Smooth muscle cell (in vitro differentiated cells): ENCODE results near the gene NKX2-1. TPM values are rescaled to one million over a fixed set of nuclear protein-coding genes. Genes with fewer than 3 reads are reported as not detected.
A peak's percentile ranks its signal among the peaks of the same experiment; 100 is the strongest.

Experiments
- DNase-seq: peaks from one replicate; lab custom pipeline; 2025; ENCODE audit not compliant: unreplicated experiment; lab: John Stamatoyannopoulos, UW
- H2AFZ ChIP-seq: fragments of 200-600 bp; sonication (generic); 2 replicates; pipeline ENCODE4 v1.6.0; 2016; ENCODE audit warnings: antibody characterized with exemption, low read depth, mild to moderate bottlenecking
- H3F3A ChIP-seq: fragments of 200-600 bp; sonication (generic); 2 replicates; pipeline ENCODE4 v1.6.0; 2017; ENCODE audit warnings: antibody characterized with exemption, low read depth
- H3K27ac ChIP-seq: fragments of 200-600 bp; sonication (generic); 2 replicates; pipeline ENCODE4 v1.5.1; 2016; ENCODE audit warnings: low read depth, mild to moderate bottlenecking
- H3K27me3 ChIP-seq: fragments of 200-600 bp; sonication (generic); 2 replicates; pipeline ENCODE4 v1.6.1; 2016; ENCODE audit warnings: low read depth, mild to moderate bottlenecking
- H3K36me3 ChIP-seq: fragments of 200-600 bp; sonication (generic); 2 replicates; pipeline ENCODE4 v1.5.1; 2016; ENCODE audit warnings: low read depth
- H3K4me1 ChIP-seq: fragments of 200-600 bp; sonication (generic); 2 replicates; pipeline ENCODE4 v1.5.1; 2016; ENCODE audit warnings: low read depth
- H3K4me2 ChIP-seq: fragments of 200-600 bp; sonication (generic); 2 replicates; pipeline ENCODE4 v1.6.0; 2016; ENCODE audit warnings: mild to moderate bottlenecking
- H3K4me3 ChIP-seq: fragments of 200-600 bp; sonication (generic); 2 replicates; pipeline ENCODE4 v1.5.1; 2016; ENCODE audit warnings: mild to moderate bottlenecking
- H3K79me2 ChIP-seq: fragments of 200-600 bp; sonication (generic); 2 replicates; pipeline ENCODE4 v1.6.0; 2016; ENCODE audit warnings: low read depth, mild to moderate bottlenecking
- H3K9ac ChIP-seq: fragments of 200-600 bp; sonication (generic); 2 replicates; pipeline ENCODE4 v1.6.0; 2016; ENCODE audit warnings: low read depth
- H3K9me3 ChIP-seq: fragments of 200-600 bp; sonication (generic); replicated peaks from 2 replicates; pipeline ENCODE4 v1.5.1; 2016; ENCODE audit warnings: low read depth
- H4K20me1 ChIP-seq: fragments of 200-600 bp; sonication (generic); 2 replicates; pipeline ENCODE4 v1.6.0; 2016; ENCODE audit warnings: low read depth
- WGBS: methylation state at CpG from one replicate; pipeline ENCODE4 v1.1.7; 2016; ENCODE audit warnings: low lambda C conversion rate; 5-methylcytosine and 5-hydroxymethylcytosine counted together
- polyA plus RNA-seq: library from polyadenylated mRNA; unstranded; fragments of >200 nt; fragmentation: Nextera tagmentation; extraction: Ambion mirVana; gene quantifications from 2 replicates; pipeline ENCODE4 v1.2.1, GENCODE V29; 2016
- total RNA-seq: library from RNA; depleted of rRNA; stranded (reverse); fragments of >200 nt; gene quantifications from 2 replicates; pipeline ENCODE4 v1.2.3, GENCODE V29; 2014
- TF ChIP-seq, protein P1 (sequence below): fragments of 200-600 bp; sonication (generic); IDR thresholded peaks from 2 replicates; pipeline ENCODE4 v1.5.1; 2017; ENCODE audit warnings: borderline replicate concordance, mild to moderate bottlenecking, antibody characterized with exemption; ENCODE audit not compliant: insufficient read depth, poor library complexity, severe bottlenecking

Gene NKX2-1
- not detected in 2 replicates for total RNA-seq
- not detected in 2 replicates for polyA plus RNA-seq

DNA sequence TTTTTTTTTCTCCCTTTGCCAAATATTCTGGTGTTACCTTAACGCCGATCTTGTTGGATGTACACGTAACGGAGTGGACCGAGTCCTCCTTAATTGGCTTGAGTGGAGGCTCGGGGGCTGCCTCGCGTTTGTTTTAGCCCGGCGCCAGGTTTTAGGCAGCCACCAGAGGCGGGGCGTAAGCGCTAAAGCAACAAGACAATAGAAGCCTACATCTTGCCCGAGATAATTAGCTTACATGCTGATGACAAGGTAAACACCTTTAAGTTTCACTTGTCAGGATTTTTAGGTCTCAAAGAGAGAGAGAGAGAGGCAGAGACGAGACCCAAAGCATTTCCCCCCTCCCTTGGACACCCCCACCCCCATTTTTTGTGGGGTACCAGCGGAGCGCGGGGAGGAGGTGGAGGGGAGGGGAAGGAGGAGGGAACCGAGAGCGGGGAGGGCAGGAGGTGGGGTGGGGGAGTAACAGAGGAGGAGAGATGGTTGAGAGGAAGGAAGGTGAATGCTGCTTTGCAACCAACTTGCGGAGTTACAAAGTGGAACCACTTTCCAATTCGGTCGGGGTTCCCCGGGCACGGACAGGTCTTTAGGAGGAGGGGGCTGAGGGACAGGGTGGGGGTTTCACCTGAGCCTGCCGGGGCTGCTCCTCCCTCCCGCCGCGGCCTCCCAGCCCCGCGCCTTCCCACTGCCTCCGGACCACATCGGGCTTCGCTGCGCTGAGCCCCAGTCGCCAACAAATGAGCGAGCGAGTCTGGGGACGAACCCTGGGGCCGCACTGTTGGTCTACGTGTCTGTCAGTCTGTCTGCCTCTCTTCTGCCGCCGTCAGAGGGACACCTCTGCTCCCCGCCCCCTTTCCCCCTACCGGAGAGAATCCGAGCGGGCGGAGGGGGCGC, at the start of gene NKX2-1:
TSS of gene NKX2-1 (minus strand) at position 802 of the 891 bp plus-strand sequence. CDS start at position 699, 103 bp downstream.
- H3K4me1 ChIP-seq, result peaks cover 22% of the 10 kb centered on the region
- no peaks in the 10 kb centered on the region for H3K79me2 ChIP-seq
- no peaks in the 10 kb centered on the region for H3K36me3 ChIP-seq
- 4% methylated on average over 42 of the region's 49 CpGs for WGBS
- H4K20me1 ChIP-seq, result no peaks in the 10 kb centered on the region
- no peak within 1 kb of the TSS for H3K27ac ChIP-seq
- DNase-seq, result no peak
- no peak within 1 kb of the TSS for H3K9ac ChIP-seq
- H2AFZ ChIP-seq, result no peak within 1 kb of the TSS
- H3K4me3 ChIP-seq, result peak within 1 kb of the TSS; percentile 32
- no peaks in the 10 kb centered on the region for H3F3A ChIP-seq
- TF ChIP-seq, protein P1, sequence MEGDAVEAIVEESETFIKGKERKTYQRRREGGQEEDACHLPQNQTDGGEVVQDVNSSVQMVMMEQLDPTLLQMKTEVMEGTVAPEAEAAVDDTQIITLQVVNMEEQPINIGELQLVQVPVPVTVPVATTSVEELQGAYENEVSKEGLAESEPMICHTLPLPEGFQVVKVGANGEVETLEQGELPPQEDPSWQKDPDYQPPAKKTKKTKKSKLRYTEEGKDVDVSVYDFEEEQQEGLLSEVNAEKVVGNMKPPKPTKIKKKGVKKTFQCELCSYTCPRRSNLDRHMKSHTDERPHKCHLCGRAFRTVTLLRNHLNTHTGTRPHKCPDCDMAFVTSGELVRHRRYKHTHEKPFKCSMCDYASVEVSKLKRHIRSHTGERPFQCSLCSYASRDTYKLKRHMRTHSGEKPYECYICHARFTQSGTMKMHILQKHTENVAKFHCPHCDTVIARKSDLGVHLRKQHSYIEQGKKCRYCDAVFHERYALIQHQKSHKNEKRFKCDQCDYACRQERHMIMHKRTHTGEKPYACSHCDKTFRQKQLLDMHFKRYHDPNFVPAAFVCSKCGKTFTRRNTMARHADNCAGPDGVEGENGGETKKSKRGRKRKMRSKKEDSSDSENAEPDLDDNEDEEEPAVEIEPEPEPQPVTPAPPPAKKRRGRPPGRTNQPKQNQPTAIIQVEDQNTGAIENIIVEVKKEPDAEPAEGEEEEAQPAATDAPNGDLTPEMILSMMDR, result no peak
- H3K9me3 ChIP-seq, result no peaks in the 10 kb centered on the region
- peaks cover 100% of the 10 kb centered on the region for H3K27me3 ChIP-seq
- H3K4me2 ChIP-seq, result peak within 1 kb of the TSS; percentile 78

DNA sequence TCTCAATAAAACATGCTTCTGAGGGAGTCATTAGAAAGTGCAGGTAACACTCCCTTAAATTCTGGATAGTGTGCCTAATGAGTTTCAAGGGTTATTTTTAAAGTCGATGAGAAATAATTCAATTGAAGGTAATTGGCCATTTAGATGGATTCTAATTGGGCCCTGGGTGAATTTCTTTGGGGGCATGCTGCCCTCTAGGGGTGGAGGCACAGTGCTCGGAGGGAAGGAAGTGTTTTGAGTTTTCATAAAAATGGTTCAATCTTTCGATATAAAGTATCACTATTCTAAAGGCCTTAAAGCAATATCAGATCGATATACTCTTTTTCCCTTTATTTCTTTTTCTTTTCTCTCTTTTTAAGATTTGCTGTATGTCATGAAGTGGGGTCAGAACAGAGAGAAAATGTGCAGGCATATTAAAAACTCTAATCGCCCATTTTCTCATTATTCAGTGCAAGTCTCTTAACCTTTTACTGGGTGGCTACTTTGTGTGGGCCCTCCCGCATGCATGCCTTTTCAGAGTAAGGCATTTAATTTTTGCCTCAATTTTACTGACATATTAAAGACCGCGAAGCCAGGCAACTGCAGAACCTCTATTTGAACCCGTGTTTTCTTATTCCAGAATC, 36.9 kb upstream of the NKX2-1 start:
- DNase-seq, result no peak
- no peak overlapping the region for H2AFZ ChIP-seq
- no peak overlapping the region for H3K9ac ChIP-seq
- H3K27ac ChIP-seq, result no peak overlapping the region
- H3K4me1 ChIP-seq, result no peaks in the 10 kb centered on the region
- H3K4me2 ChIP-seq, result no peak overlapping the region
- no peaks in the 10 kb centered on the region for H4K20me1 ChIP-seq
- no peaks in the 10 kb centered on the region for H3F3A ChIP-seq
- H3K9me3 ChIP-seq, result no peaks in the 10 kb centered on the region
- peaks cover 27% of the 10 kb centered on the region for H3K27me3 ChIP-seq
- 68% methylated on average over 9 of the region's 9 CpGs for WGBS
- no peaks in the 10 kb centered on the region for H3K36me3 ChIP-seq
- TF ChIP-seq, protein P1, result peak; percentile 77
- no peak overlapping the region for H3K4me3 ChIP-seq
- no peaks in the 10 kb centered on the region for H3K79me2 ChIP-seq

DNA sequence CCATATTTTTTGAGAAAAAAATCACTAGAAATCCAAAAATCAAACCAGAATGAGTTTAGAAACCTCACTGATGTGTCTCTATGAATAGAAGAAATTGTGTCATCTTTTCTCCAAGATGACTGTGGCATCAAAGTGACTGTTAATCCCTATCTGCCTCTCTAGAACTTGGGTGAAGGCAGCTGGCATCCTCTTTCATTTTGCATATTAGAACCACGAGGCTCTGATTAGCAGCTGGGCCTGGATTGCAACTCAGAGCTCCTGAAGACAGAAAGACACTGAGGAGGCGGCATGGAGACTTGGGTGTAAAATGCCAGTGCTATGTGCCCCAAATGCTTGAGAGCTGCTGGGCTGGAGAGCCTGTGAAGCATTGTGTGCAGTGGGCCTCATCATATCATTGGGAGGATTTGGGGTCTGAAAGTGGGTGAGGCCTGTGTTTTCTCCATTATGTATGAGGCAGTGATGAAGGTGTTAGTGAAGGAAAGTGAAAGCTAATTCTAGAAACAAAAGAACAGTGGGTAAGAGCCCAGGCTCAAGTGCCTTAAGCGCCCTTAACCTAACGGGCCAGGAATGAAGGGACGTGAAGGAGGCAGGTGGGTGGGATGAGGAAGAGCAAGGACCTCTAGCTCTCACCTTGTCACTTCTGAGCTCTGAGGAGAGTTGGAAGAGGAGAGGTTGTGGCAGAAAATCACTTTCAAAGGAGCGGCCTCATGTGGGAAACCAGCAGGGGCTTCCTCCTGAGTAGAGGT, 36.1 kb upstream of the NKX2-1 start:
- no peaks in the 10 kb centered on the region for H3K79me2 ChIP-seq
- H3K9me3 ChIP-seq, result no peaks in the 10 kb centered on the region
- H3K4me2 ChIP-seq, result no peak overlapping the region
- H4K20me1 ChIP-seq, result no peaks in the 10 kb centered on the region
- H3K27ac ChIP-seq, result no peak overlapping the region
- no peak overlapping the region for H2AFZ ChIP-seq
- peaks cover 20% of the 10 kb centered on the region for H3K27me3 ChIP-seq
- TF ChIP-seq, protein P1, result no peak
- DNase-seq, result no peak
- no peaks in the 10 kb centered on the region for H3K4me1 ChIP-seq
- no peak overlapping the region for H3K4me3 ChIP-seq
- 76% methylated on average over 6 of the region's 6 CpGs for WGBS
- H3K9ac ChIP-seq, result no peak overlapping the region
- no peaks in the 10 kb centered on the region for H3K36me3 ChIP-seq
- H3F3A ChIP-seq, result no peaks in the 10 kb centered on the region
